ENCODE measurements around the gene ENOX1. TPM values are rescaled to one million over a fixed set of nuclear protein-coding genes. Genes with fewer than 3 reads are reported as not detected.

Gene ENOX1
- total RNA-seq, 4 donors from 2014 or later: 2.2 to 8.9 (median 6.2) TPM

DNA sequence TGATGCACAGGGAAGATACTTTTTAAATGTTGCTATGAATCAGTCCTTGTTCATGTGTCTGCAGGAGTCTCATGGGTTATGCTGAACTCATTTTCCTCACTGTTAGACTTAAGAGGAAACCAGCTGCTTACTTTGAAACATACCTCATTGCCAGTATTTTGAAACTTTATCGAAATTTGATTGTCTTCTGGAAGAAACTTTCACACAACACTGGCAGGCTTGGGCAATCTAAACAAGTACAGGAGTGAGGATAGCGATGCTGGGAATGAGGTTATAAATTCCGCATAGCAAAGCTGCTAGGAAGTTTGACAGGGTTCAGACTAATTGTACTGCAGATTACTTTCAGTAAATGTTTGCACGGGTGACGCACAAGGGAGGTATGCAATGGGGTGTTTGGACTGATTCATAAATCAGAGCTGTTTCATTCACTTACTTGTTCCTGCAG lies 517.7 kb downstream of the ENOX1 start:
- ATAC-seq (ENCODE audit: low FRiP score) (peak; percentile 98), DNase-seq (ENCODE audit: low spot score) (no peak)
- TF ChIP-seq, protein P1, sequence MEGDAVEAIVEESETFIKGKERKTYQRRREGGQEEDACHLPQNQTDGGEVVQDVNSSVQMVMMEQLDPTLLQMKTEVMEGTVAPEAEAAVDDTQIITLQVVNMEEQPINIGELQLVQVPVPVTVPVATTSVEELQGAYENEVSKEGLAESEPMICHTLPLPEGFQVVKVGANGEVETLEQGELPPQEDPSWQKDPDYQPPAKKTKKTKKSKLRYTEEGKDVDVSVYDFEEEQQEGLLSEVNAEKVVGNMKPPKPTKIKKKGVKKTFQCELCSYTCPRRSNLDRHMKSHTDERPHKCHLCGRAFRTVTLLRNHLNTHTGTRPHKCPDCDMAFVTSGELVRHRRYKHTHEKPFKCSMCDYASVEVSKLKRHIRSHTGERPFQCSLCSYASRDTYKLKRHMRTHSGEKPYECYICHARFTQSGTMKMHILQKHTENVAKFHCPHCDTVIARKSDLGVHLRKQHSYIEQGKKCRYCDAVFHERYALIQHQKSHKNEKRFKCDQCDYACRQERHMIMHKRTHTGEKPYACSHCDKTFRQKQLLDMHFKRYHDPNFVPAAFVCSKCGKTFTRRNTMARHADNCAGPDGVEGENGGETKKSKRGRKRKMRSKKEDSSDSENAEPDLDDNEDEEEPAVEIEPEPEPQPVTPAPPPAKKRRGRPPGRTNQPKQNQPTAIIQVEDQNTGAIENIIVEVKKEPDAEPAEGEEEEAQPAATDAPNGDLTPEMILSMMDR (IDR thresholded peaks at IDR 0.05): no peak

DNA sequence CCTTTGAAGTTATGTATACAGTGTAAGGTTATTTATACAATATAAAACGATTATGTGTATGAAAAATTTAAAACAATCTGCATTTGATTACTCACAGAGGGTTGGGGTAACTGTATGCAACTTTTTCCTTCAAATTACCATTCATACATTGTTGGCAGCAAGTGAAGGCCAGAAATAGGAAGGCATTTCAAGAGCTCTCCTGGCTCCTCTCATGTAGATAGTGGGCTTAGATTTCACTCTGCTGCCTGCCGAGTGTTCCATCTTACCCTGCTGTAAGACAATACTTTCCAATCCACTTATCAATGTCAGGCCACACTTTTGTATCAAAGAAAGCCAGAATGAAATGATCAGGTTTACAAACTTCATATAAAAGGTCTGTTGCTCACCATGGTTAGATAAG lies 518.1 kb downstream of the ENOX1 start:
- DNase-seq (ENCODE audit: low spot score): no peak
- ATAC-seq (ENCODE audit: low FRiP score): no peak
- TF ChIP-seq, protein P1 (IDR thresholded peaks at IDR 0.05): no peak

DNA sequence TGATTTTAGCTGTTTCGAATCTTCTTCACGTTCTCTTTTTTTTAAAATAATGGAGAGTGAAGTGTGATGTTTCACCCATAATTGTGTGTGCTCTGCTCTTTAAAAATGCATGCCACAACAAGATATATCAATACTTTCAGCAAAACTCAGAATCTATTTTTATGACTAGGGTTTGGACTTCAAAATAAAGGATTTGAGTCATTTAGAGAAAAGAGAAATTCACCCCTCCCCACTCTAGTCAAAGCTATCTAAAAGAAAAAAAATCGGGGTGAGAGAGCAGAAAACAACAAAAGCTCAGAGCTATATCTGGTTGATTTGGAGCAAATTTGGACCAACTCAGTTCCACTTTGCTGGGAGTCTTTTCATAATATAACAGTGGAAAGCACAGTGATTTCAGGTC lies 518.9 kb downstream of the ENOX1 start:
- DNase-seq (ENCODE audit: low spot score) (no peak), ATAC-seq (ENCODE audit: low FRiP score) (no peak)
- TF ChIP-seq, protein P1 (IDR thresholded peaks at IDR 0.05): no peak

DNA sequence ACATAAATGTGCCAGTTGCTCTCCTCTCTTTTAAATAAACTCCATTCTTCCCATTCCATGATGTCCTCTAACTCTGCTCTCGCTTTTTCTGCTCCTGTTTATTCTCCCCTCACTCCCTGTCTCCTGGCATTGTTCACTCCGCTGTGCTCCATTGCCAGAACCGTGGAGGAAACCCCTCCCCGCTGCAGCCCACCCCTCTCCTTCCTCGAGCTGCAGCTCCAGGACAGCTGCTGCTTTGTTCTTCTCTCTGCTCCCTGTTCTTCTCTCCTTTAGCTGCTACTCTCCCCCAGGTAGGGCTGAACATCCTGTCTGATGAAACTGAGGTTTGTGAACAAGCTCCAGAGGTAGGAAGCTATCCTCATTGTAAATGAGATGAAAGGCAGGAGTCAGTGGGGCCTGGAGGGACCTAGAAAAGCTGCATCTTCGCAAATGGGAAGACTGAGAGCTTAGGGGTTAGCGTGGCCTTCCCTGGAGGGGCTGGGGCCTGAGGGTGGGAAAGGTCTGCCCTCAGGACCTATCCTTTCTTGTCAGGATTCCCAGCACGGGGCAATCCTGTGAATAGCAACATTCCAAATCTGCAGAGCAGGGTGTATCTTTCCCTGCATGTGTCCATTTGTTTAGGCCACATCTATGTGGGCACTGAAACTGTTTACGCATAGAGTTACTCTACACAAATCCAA lies 519.7 kb downstream of the ENOX1 start:
- TF ChIP-seq, protein P1 (IDR thresholded peaks at IDR 0.05): no peak
- no peak for ATAC-seq (ENCODE audit: low FRiP score)
- no peak for DNase-seq (ENCODE audit: low spot score)

DNA sequence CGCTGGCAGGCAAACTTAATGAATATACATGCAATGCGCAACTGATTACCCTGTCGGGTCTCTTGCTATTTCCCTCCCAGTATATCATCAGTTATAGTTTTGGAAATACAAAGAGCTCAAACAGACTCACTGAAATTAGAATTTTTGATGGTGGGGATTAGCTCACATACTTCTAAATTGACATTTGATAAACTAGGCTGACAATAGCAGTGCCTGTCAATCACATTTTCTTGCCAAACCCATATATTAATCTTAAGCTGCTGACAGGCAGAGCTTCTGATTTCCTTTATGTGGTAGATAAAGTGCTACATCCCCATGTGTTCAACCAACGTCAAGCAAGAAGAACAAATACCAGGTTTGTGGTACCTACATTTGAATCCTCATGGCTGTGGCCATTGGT lies 521.7 kb downstream of the ENOX1 start:
- DNase-seq (ENCODE audit: low spot score) (no peak), ATAC-seq (ENCODE audit: low FRiP score) (no peak)
- TF ChIP-seq, protein P1 (IDR thresholded peaks at IDR 0.05): no peak

DNA sequence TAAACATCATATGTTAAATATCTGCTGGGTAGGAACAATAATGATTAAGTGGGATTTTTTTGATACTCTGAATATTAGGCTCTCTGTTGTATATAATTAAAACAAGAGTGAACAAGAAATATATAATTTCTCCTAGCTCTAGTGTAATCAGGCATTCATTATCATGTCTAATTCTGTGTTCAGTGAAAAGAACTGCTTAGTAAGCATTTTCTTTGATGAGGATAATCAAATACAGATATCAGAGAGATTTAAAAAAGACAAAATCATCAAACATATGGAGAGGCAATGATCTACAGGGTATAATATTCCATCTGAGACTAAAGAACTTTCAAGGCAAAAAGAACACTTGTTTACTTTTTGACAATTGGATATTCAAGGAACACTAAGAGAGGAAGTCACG lies 522.3 kb downstream of the ENOX1 start:
- no peak for ATAC-seq (ENCODE audit: low FRiP score)
- TF ChIP-seq, protein P1 (IDR thresholded peaks at IDR 0.05): no peak

GRCh38 chr13:43263047-43263446 lies 523.7 kb downstream of the ENOX1 start:
- TF ChIP-seq, protein P1 (IDR thresholded peaks at IDR 0.05): no peak
- DNase-seq (ENCODE audit: low spot score): no peak
- no peak for ATAC-seq (ENCODE audit: low FRiP score)

More for the DNA sequence above, 522.3 kb downstream of the ENOX1 start:
- DNase-seq (ENCODE audit: low spot score): no peak

Measured in omental fat pad (tissue), 4 donors.